NCI-H82 treated with DMSO at 0.1 percent for 48 hours (cell line): ENCODE data around the gene SEPTIN2.
A peak's percentile ranks its signal among the peaks of the same experiment; 100 is the strongest.
"Not testable (repeated sequence)": the region's sequence is repeated elsewhere in the genome, so short reads cannot be mapped to it uniquely, and the experiment has no call there.

ENCODE experiments used
- DNase-seq: peaks from one replicate; lab custom pipeline; 2025; ENCODE audit not compliant: unreplicated experiment; lab: John Stamatoyannopoulos, UW

The SEPTIN2 gene

DNA sequence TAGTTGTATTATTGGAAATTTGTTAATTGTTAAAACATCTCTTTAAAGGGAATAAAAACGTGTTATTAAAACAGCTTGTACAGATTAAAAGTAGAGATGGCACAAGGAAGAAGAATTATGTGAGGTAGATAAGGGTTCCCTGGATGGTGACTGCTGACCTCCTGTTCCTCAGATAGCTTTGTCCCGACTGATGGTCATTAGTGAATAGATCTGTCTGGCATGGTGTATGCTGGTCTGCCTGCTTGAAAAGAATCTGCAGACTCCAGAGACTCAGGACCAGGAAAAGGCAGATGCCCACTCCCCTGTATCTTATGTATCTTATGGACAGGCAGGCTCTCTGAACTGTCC lies 34.8 kb downstream of the SEPTIN2 start:
- DNase-seq: no peak

DNA sequence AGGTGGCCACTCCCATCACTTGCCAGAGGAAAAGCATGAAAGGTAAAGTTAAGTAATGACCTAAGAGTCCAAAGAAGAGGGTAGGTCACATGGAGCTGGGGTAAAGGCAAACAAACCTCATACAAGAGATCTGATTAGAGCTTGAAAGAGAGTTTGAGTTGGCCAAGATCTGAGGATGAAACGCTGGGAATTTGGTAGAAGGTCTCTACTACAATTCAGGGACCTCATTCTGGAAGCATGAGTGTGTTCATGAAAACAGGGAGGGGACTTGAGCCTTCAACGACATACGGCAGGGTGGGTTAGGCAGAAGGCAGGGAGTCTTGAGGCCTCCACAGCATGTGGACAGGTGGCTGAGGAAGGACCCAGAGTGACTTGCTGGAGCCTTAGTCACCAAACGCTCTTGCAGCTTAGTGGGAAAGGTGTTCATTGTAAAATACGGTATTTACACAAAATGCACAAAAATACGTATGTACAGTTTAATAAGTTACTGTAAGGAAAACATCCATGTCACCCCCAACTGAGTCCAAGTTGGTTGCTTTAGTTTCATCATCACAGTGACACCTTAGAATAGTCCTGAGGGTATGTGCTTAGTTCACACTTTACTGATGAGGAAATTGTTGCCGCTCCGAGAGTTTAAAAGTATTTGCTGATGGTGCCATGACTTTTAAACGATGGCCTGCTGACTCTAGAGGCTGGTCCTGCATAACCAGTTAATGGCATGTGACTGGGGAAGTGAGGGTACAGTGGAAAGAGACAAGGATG lies 35.3 kb downstream of the SEPTIN2 start:
- no peak for DNase-seq

- no peak for DNase-seq
Measured at GRCh38 chr2:241351640-241352031, 35.9 kb downstream of the SEPTIN2 start.

DNA sequence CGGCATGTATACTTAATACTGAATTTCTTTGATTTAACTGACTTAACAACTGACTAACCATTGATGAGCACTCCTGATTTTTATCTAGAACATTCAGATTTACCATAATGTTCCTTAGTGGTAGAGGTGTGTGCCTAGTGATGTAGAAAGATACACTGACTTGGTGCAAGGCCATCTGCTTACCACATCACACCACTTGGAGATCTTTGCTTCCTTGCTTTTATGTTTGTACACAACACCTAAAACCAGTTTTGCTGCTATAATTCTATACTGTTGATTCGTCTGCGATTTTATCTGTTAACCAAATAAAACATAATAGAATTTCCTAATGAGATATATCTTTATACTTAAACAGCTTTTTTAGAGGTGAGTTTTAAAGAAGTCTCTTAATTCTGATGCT lies 36.5 kb downstream of the SEPTIN2 start:
- no peak for DNase-seq

GRCh38 chr2:241354668-241355658 lies 39.2 kb downstream of the SEPTIN2 start:
- DNase-seq: peak; percentile 43

- DNase-seq: peak; percentile 97
Measured at GRCh38 chr2:241355983-241356870, 40.5 kb downstream of the SEPTIN2 start, which contains the start of gene FARP2. TSS of gene FARP2 (plus strand) at chr2:241356285. CDS start at chr2:241373108, 16,823 bp downstream.

GRCh38 chr2:241356871-241357260 lies 41.1 kb downstream of the SEPTIN2 start:
- no peak for DNase-seq

GRCh38 chr2:241357531-241357930 lies 41.8 kb downstream of the SEPTIN2 start:
- DNase-seq: no peak

- DNase-seq: no peak
Measured at GRCh38 chr2:241358470-241358869, 42.7 kb downstream of the SEPTIN2 start.

- DNase-seq: no peak
Measured at GRCh38 chr2:241359481-241360045, 43.8 kb downstream of the SEPTIN2 start.

DNA sequence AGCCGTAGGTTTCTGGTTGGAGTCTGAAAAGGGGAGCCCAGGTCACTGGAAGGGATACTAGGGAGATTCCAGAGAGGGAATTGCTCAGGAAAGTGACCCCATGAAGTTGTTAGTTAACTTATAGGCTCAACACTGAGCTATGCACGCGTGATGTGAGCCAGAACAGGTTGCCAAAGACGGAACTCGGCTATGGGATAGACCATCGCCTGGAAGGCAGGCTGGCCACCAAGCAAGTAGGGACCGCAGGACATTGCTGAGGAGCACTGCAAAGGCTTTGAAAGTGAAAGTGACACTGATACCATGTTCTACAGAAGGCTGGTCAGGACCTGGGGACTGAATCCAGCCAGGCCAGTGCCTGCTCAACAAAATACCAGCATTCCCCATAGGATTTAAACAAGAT lies 47.7 kb downstream of the SEPTIN2 start:
- DNase-seq: no peak

DNA sequence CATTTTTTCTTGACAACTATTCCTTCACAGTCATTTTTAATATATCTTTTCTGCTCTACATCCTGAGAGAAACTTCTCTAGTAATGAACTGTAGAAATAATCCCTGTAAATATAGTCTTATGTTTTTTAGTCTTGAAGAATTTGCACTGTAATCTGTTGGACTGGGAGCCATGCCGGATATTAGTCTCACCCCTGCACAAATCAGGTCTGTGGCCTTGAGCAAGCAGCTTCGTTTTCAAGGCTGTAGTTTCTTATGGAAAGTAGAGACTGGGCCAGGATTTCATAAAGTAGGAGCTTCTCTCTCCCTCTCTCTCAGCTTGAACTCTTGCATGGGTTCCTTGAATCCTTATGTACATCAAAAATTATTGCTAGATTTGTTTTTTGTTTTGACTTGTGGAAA lies 49.1 kb downstream of the SEPTIN2 start:
- no peak for DNase-seq

DNA sequence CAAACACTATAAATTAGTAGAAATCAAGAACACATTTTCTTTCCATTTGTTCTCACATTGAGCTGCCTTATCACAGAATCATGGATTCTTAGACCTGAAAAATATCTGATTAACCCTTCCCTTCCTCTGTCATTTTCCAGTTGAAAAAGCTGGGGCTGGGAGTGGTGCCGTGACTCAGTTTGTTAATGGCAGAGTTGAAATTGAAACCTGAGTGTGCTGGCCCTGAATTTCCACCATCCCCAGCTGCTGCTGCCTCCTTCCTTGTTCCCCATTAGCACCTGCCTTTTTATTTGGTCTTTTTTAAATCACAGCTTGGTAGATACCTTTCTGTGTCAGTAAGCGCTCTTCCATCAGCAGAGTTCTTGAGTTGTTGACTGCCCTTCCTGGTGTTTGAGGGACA lies 51.0 kb downstream of the SEPTIN2 start:
- DNase-seq: no peak

DNA sequence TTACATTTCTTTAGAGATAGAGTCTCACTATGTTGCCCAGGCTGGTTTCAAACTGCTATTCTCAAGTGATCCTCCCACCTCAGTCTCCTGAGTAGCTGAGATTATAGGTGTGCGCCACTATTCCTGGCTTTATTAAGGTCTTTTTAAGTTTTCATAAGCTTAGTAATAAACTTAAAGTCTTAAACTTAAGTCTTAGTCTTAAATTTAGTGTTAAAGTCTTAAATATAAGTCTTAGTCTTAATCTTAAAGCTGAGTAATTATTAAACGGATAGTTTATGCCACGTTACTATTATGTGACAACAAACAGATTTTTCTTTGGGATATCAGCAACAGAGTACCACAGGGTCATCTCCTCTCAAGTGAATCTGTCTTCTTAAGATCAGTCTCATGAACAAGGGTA lies 52.9 kb downstream of the SEPTIN2 start:
- DNase-seq: no peak

- DNase-seq: no peak
Measured at GRCh38 chr2:241372361-241372992, 56.8 kb downstream of the SEPTIN2 start.

- DNase-seq: peak; percentile 28
Measured at GRCh38 chr2:241373446-241373845, 57.7 kb downstream of the SEPTIN2 start.

DNA sequence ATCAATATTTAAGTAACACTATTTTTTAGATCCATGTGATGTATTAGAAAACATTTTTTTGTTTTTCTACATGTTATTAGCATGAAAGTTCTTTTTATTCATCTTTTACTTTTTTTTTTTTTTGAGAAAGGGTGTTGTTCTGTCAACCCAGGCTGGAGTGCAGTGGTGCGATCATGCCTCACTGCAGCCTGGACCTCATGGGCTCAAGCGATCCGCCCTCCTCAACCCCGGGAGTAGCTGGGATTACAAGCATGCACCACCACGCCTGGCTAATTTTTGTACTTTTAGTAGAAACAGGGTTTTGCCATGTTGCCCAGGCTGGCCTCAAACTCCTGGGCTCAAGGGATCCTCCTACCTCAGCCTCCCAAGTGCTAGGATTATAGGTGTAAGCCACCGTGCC lies 58.2 kb downstream of the SEPTIN2 start:
- not testable (repeated sequence) for DNase-seq

- no peak for DNase-seq
Measured at GRCh38 chr2:241375300-241375699, 59.6 kb downstream of the SEPTIN2 start.

DNA sequence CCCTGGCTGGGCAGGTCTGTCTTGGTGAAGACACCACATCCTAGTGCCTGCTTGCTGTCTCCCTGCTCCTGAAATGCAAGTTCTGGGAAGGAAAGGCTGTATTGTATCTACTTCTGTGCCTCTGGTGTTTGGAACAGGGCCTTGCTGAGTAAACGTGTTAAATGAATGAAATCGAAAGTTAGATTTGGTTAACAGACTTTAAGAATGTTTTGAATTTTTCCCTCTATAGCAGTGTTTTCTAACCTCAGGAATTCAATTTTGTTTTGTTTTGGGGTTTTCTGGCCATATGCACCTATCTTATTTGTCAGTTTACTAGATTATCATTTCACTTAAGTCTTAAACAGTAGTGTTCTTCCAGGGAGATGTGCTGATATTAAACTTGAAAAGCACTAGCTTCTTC lies 61.1 kb downstream of the SEPTIN2 start:
- no peak for DNase-seq

GRCh38 chr2:241378816-241379215 lies 63.1 kb downstream of the SEPTIN2 start:
- no peak for DNase-seq
